ENCODE data around the gene ABHD5. TPM values are rescaled to one million over a fixed set of nuclear protein-coding genes. Genes with fewer than 3 reads are reported as not detected.

ABHD5 gene
- total and polyA plus RNA-seq, 2 donors from 2014 or later = 19.0 to 21.1 TPM

DNA sequence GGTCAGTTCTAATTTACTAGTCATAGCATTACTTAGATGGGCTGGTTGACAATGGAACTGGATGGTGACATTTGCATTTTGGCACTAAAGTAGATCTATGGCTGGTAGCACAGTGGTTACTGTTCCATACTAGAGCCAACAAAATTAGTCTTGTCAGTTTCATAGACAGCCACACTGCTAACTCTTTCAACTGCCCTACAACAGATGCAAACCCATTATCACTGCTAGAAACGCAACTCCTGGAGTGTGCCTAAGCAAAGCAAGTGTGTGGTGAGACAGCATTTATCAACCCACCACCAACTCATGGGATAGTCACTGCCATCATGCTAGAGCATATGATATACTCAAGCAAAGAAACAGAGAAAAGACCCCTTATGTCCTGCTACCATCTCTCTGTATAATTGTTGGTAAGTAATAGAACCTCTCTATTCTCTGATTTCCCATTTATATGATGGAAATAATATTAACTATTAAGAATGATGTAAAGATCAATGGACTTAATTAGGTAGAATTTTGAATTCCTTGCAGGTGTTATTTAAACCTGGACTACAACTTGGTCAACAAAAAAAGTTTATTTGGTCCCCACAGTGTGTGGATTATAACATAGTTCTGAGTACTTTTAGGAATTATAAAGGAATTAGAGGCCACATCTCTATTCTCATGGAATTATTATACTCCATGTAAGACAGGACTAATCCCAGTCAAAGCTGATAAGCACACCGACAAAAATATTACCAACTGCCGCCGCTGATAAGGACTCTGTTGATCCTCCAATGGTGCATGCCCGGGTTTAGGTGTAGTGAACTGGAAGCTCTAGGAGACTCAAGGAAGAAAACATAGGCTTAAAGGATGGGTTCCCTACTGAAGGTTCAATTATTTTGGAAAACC lies 19.9 kb upstream of the ABHD5 start:
- no peak overlapping the region for H3K27ac ChIP-seq (ENCODE audit: low read depth in 2 of 2, low read length in 2 of 2)
- intact Hi-C loops (cut with DNase I) = no loop called here
- no peak overlapping the region for H3K4me3 ChIP-seq (ENCODE audit: low read length in 3 of 3)
- TF ChIP-seq, protein P1, sequence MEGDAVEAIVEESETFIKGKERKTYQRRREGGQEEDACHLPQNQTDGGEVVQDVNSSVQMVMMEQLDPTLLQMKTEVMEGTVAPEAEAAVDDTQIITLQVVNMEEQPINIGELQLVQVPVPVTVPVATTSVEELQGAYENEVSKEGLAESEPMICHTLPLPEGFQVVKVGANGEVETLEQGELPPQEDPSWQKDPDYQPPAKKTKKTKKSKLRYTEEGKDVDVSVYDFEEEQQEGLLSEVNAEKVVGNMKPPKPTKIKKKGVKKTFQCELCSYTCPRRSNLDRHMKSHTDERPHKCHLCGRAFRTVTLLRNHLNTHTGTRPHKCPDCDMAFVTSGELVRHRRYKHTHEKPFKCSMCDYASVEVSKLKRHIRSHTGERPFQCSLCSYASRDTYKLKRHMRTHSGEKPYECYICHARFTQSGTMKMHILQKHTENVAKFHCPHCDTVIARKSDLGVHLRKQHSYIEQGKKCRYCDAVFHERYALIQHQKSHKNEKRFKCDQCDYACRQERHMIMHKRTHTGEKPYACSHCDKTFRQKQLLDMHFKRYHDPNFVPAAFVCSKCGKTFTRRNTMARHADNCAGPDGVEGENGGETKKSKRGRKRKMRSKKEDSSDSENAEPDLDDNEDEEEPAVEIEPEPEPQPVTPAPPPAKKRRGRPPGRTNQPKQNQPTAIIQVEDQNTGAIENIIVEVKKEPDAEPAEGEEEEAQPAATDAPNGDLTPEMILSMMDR (IDR thresholded peaks at IDR 0.05; ENCODE audit: borderline replicate concordance, extremely low read depth, insufficient read depth) = no peak
- FAIRE-seq = no peak
- no peak for DNase-seq
- H3K9me3 ChIP-seq (ENCODE audit: control insufficient read depth in 2 of 3, insufficient read depth in 1 of 3, low read length in 3 of 3) = no peaks in the 10 kb centered on the region
- H3K36me3 ChIP-seq (ENCODE audit: control insufficient read depth in 2 of 3, insufficient read depth in 3 of 3, low read length in 3 of 3) = no peaks in the 10 kb centered on the region
- H3K9ac ChIP-seq (ENCODE audit: low read length in 3 of 3) = no peak overlapping the region
- no peaks in the 10 kb centered on the region for H3K4me1 ChIP-seq (ENCODE audit: control insufficient read depth in 2 of 3, insufficient read depth in 2 of 3, low read depth in 1 of 3, low read length in 3 of 3)
- H3K27me3 ChIP-seq (ENCODE audit: control insufficient read depth, insufficient read depth, low read length) = no peaks in the 10 kb centered on the region

DNA sequence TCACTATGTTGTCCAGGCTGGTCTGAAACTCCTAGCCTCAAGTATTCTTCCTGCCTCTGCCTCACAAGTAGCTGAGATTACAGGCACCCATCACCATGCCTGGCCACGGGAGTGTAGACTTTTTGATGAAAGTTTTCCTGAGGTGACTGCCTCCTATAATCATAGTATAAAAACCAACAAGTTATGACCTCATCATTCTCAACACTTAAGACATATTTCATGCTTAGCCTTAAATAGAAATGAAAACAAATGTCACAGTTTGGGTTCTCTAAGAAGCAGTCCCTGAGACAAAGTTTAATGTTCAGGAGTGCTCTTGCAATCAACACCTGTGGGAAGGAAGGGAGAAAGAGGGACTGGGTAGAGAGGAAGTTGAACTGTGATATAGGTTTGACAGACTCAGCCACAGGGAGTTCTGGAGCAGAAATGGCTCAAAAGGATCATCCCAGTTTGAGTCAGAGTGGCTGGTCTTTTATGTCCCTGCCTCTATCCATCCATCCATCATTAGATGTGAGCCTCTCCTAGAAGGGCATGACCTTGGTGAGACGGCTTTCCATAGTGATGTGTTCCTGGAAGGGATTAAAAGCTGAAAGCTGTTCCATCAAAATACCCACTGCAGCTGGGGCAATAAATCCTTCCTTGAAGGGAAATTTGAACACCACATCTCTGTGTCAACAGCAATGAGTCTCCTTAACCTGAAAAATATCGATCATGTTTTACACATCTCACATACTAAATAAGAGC lies 16.2 kb upstream of the ABHD5 start:
- H3K9me3 ChIP-seq (ENCODE audit: control insufficient read depth in 2 of 3, insufficient read depth in 1 of 3, low read length in 3 of 3) = no peaks in the 10 kb centered on the region
- H3K27me3 ChIP-seq (ENCODE audit: control insufficient read depth, insufficient read depth, low read length) = no peaks in the 10 kb centered on the region
- H3K27ac ChIP-seq (ENCODE audit: low read depth in 2 of 2, low read length in 2 of 2) = no peak overlapping the region
- H3K9ac ChIP-seq (ENCODE audit: low read length in 3 of 3) = no peak overlapping the region
- H3K36me3 ChIP-seq (ENCODE audit: control insufficient read depth in 2 of 3, insufficient read depth in 3 of 3, low read length in 3 of 3) = no peaks in the 10 kb centered on the region
- no peak overlapping the region for H3K4me3 ChIP-seq (ENCODE audit: low read length in 3 of 3)
- TF ChIP-seq, protein P1 (IDR thresholded peaks at IDR 0.05; ENCODE audit: borderline replicate concordance, extremely low read depth, insufficient read depth) = no peak
- intact Hi-C loops (cut with DNase I) = no loop called here
- no peaks in the 10 kb centered on the region for H3K4me1 ChIP-seq (ENCODE audit: control insufficient read depth in 2 of 3, insufficient read depth in 2 of 3, low read depth in 1 of 3, low read length in 3 of 3)
- no peak for FAIRE-seq
- no peak for DNase-seq

DNA sequence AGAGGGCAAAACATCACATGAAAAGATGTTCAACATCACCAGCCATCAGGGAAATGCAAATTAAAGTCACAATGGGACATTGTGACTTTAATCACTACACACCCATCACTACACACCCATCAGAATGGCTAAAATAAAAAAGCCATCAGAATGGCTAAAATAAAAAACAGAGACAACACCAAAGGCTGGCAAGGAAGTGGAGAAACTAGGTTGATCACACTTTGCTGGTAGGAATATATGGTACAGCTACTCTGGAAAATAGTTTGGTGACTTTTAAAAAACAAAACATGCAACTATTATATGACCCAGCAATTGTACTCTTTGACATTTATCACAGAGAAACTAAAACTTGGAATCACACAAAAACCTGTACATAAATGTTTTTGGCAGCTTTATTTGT lies 15.1 kb upstream of the ABHD5 start:
- no peak overlapping the region for H3K27ac ChIP-seq (ENCODE audit: low read depth in 2 of 2, low read length in 2 of 2)
- no peaks in the 10 kb centered on the region for H3K4me1 ChIP-seq (ENCODE audit: control insufficient read depth in 2 of 3, insufficient read depth in 2 of 3, low read depth in 1 of 3, low read length in 3 of 3)
- intact Hi-C loops (cut with DNase I) = no loop called here
- no peaks in the 10 kb centered on the region for H3K36me3 ChIP-seq (ENCODE audit: control insufficient read depth in 2 of 3, insufficient read depth in 3 of 3, low read length in 3 of 3)
- FAIRE-seq (no peak), DNase-seq (no peak)
- no peak overlapping the region for H3K9ac ChIP-seq (ENCODE audit: low read length in 3 of 3)
- no peaks in the 10 kb centered on the region for H3K9me3 ChIP-seq (ENCODE audit: control insufficient read depth in 2 of 3, insufficient read depth in 1 of 3, low read length in 3 of 3)
- H3K27me3 ChIP-seq (ENCODE audit: control insufficient read depth, insufficient read depth, low read length) = no peaks in the 10 kb centered on the region
- H3K4me3 ChIP-seq (ENCODE audit: low read length in 3 of 3) = no peak overlapping the region
- TF ChIP-seq, protein P1 (IDR thresholded peaks at IDR 0.05; ENCODE audit: borderline replicate concordance, extremely low read depth, insufficient read depth) = no peak

All from kidney (tissue), 14 donors.